GM23248 (cell line): Measurements from ENCODE around the gene TRAM2. TPM values are rescaled to one million over a fixed set of nuclear protein-coding genes. Genes with fewer than 3 reads are reported as not detected.

Source experiments
- DNase-seq: peaks from one replicate; pipeline ENCODE4 v3.0.0-alpha.2; 2015
- H2AFZ ChIP-seq: fragments of 200-600 bp; sonication (generic); 2 replicates; pipeline ENCODE4 v1.6.1; 2016; ENCODE audit warnings: antibody characterized with exemption
- H3F3A ChIP-seq: fragments of 200-600 bp; sonication (generic); 2 replicates; pipeline ENCODE4 v1.6.1; 2016; ENCODE audit warnings: mild to moderate bottlenecking, antibody characterized with exemption, mixed run types; ENCODE audit not compliant: insufficient read depth
- H3K27ac ChIP-seq: fragments of 200-600 bp; sonication (generic); 2 replicates; pipeline ENCODE4 v1.5.1; 2016; ENCODE audit warnings: mild to moderate bottlenecking
- H3K27me3 ChIP-seq: fragments of 200-600 bp; sonication (generic); replicated peaks from 2 replicates; pipeline ENCODE4 v1.6.1; 2016; ENCODE audit warnings: mild to moderate bottlenecking; ENCODE audit not compliant: insufficient read depth
- H3K36me3 ChIP-seq: fragments of 200-600 bp; sonication (generic); 2 replicates; pipeline ENCODE4 v1.6.1; 2016; ENCODE audit warnings: low read depth, mild to moderate bottlenecking
- H3K4me1 ChIP-seq: fragments of 200-600 bp; sonication (generic); 2 replicates; pipeline ENCODE4 v1.6.1; 2016; ENCODE audit warnings: mild to moderate bottlenecking; ENCODE audit not compliant: insufficient read depth
- H3K4me2 ChIP-seq: fragments of 200-600 bp; sonication (generic); one replicate; pipeline ENCODE4 v1.6.1; 2016; ENCODE audit warnings: mild to moderate bottlenecking; ENCODE audit not compliant: unreplicated experiment
- H3K4me3 ChIP-seq: fragments of 200-600 bp; sonication (generic); 2 replicates; pipeline ENCODE4 v1.5.1; 2016; ENCODE audit warnings: mild to moderate bottlenecking
- H3K79me2 ChIP-seq: fragments of 200-600 bp; sonication (generic); 2 replicates; pipeline ENCODE4 v1.6.1; 2016; ENCODE audit warnings: mild to moderate bottlenecking; ENCODE audit not compliant: insufficient read depth
- H3K9ac ChIP-seq: fragments of 200-600 bp; sonication (generic); 2 replicates; pipeline ENCODE4 v1.6.1; 2016; ENCODE audit warnings: mild to moderate bottlenecking
- H3K9me2 ChIP-seq: fragments of 200-600 bp; sonication (generic); 2 replicates; pipeline ENCODE4 v1.6.1; 2016; ENCODE audit warnings: mixed run types, mild to moderate bottlenecking, moderate library complexity; ENCODE audit not compliant: insufficient read depth
- H3K9me3 ChIP-seq: fragments of 200-600 bp; sonication (generic); one replicate; pipeline ENCODE4 v1.6.1; 2017; ENCODE audit warnings: low read depth
- H4K20me1 ChIP-seq: fragments of 200-600 bp; sonication (generic); 2 replicates; pipeline ENCODE4 v1.6.0; 2016; ENCODE audit not compliant: insufficient read depth
- EZH2 ChIP-seq: fragments of 200-600 bp; sonication (generic); IDR thresholded peaks from 2 replicates; pipeline ENCODE4 v1.6.1; 2018; ENCODE audit warnings: antibody characterized with exemption, mild to moderate bottlenecking; ENCODE audit not compliant: insufficient read depth, poor library complexity, severe bottlenecking
- EZH2phosphoT487 ChIP-seq: fragments of 200-600 bp; sonication (generic); IDR thresholded peaks from 2 replicates; pipeline ENCODE4 v1.6.1; 2018; ENCODE audit warnings: antibody characterized with exemption, moderate library complexity, mild to moderate bottlenecking, low read depth; ENCODE audit not compliant: insufficient read depth
- WGBS, 2 experiments: methylation state at CpG; one replicate each; pipeline ENCODE4 v1.1.6; 2015 to 2017; ENCODE audit warnings: low lambda C conversion rate in 2 of 2, low coverage in 1 of 2; ENCODE audit errors: missing lambda C conversion rate in 2 of 2; 5-methylcytosine and 5-hydroxymethylcytosine counted together
- in situ Hi-C: fragments of 300-500 bp; cut with MboI; formaldehyde crosslinking; loops from 2 replicates; pipeline ENCODE4 v1.15.0; 2020
- polyA plus RNA-seq: library from polyadenylated mRNA; unstranded; fragments of >200 nt; fragmentation: Nextera tagmentation; extraction: Ambion mirVana; gene quantifications from 2 replicates; pipeline ENCODE4 v1.2.1, GENCODE V29; 2016
- total RNA-seq: library from RNA; depleted of rRNA; stranded (reverse); fragments of >200 nt; shearing (Covaris generic); gene quantifications from 2 replicates; pipeline ENCODE4 v1.2.3, GENCODE V29; 2014

Gene TRAM2
- total and polyA plus RNA-seq, 2 experiments from 2014 or later: 141 to 174 TPM

- H3K9ac ChIP-seq: peak overlapping the region; percentile 31; the same call in 1 of the 2 replicates
- no peaks in the 10 kb centered on the region for H3K27me3 ChIP-seq
- H3K27ac ChIP-seq: peak overlapping the region; percentile 98
- no peak overlapping the region for H2AFZ ChIP-seq
- peaks cover 87% of the 10 kb centered on the region for H3K4me1 ChIP-seq
- no peaks in the 10 kb centered on the region for H3K9me3 ChIP-seq
- H3K36me3 ChIP-seq: peaks cover 57% of the 10 kb centered on the region
- H3K4me2 ChIP-seq: peak overlapping the region; percentile 6
- in situ Hi-C loops: no loop called here
- H3K9me2 ChIP-seq: no peaks in the 10 kb centered on the region
- peaks cover 34% of the 10 kb centered on the region for H3K79me2 ChIP-seq
- TF ChIP-seq EZH2phosphoT487 (no peak), EZH2 (no peak)
- peaks cover 92% of the 10 kb centered on the region for H3F3A ChIP-seq
- 48 to 49% methylated on average over 3 of the region's 3 CpGs for WGBS, 2 experiments
- no peaks in the 10 kb centered on the region for H4K20me1 ChIP-seq
- no peak overlapping the region for H3K4me3 ChIP-seq
- peak; percentile 86 for DNase-seq
These were observed 69.2 kb downstream of the TRAM2 start for GRCh38 chr6:52507557-52508260.

GRCh38 chr6:52506476-52506875, 70.4 kb downstream of the TRAM2 start:
- Histone ChIP-seq H3K9me3 (no peaks in the 10 kb centered on the region), H3K4me1 (peaks cover 77% of the 10 kb centered on the region), H3K27ac (peak overlapping the region; percentile 98), H3K4me3 (no peak overlapping the region), H4K20me1 (no peaks in the 10 kb centered on the region), H3K9me2 (no peaks in the 10 kb centered on the region), H3F3A (peaks cover 93% of the 10 kb centered on the region), H3K9ac (no peak overlapping the region), H3K36me3 (peaks cover 69% of the 10 kb centered on the region), H3K79me2 (peaks cover 44% of the 10 kb centered on the region), H2AFZ (no peak overlapping the region), H3K27me3 (no peaks in the 10 kb centered on the region), H3K4me2 (no peak overlapping the region)
- in situ Hi-C loops: no loop called here
- DNase-seq: no peak
- TF ChIP-seq EZH2phosphoT487 (no peak), EZH2 (no peak)
- 65% methylated on average over 9 of the region's 9 CpGs for WGBS, 2 experiments

- H3K9me3 ChIP-seq: no peaks in the 10 kb centered on the region
- 73 to 76% methylated on average over 16 of the region's 16 CpGs for WGBS, 2 experiments
- no peak overlapping the region for H3K9ac ChIP-seq
- H3K4me1 ChIP-seq: peaks cover 71% of the 10 kb centered on the region
- H3K27me3 ChIP-seq: no peaks in the 10 kb centered on the region
- TF ChIP-seq EZH2 (no peak), EZH2phosphoT487 (no peak)
- peaks cover 69% of the 10 kb centered on the region for H3K36me3 ChIP-seq
- in situ Hi-C loops: no loop called here
- H3K4me3 ChIP-seq: no peak overlapping the region
- no peak for DNase-seq
- no peaks in the 10 kb centered on the region for H4K20me1 ChIP-seq
- H3K4me2 ChIP-seq: no peak overlapping the region
- peak overlapping the region; percentile 98 for H3K27ac ChIP-seq
- H3K79me2 ChIP-seq: peaks cover 46% of the 10 kb centered on the region
- peaks cover 93% of the 10 kb centered on the region for H3F3A ChIP-seq
- no peak overlapping the region for H2AFZ ChIP-seq
- no peaks in the 10 kb centered on the region for H3K9me2 ChIP-seq
These were observed 71.0 kb downstream of the TRAM2 start for GRCh38 chr6:52505726-52506409.

GRCh38 chr6:52504782-52505136, 72.1 kb downstream of the TRAM2 start:
- no peaks in the 10 kb centered on the region for H3K9me2 ChIP-seq
- H3F3A ChIP-seq: peaks cover 93% of the 10 kb centered on the region
- peak overlapping the region; percentile 98 for H3K27ac ChIP-seq
- peaks cover 64% of the 10 kb centered on the region for H3K4me1 ChIP-seq
- no peaks in the 10 kb centered on the region for H3K9me3 ChIP-seq
- no peaks in the 10 kb centered on the region for H4K20me1 ChIP-seq
- peak overlapping the region; percentile 71 for H3K9ac ChIP-seq
- peaks cover 48% of the 10 kb centered on the region for H3K79me2 ChIP-seq
- H2AFZ ChIP-seq: no peak overlapping the region
- no peak overlapping the region for H3K4me3 ChIP-seq
- in situ Hi-C loops: no loop called here
- no peak for TF ChIP-seq EZH2phosphoT487
- TF ChIP-seq EZH2: no peak
- no peaks in the 10 kb centered on the region for H3K27me3 ChIP-seq
- 39 to 44% methylated on average over 10 of the region's 10 CpGs for WGBS, 2 experiments
- H3K36me3 ChIP-seq: peaks cover 72% of the 10 kb centered on the region
- peak overlapping the region; percentile 0 for H3K4me2 ChIP-seq
- no peak for DNase-seq
